Liver (tissue), 4 donors: ENCODE results near the gene FKBP15. TPM values are rescaled to one million over a fixed set of nuclear protein-coding genes. Genes with fewer than 3 reads are reported as not detected.

Experiments
- polyA plus RNA-seq, 2 donors: library from polyadenylated mRNA; stranded (reverse) in 1 of 2; unstranded in 1 of 2; fragments of 200-250 nt in 1 of 2; fragments of >200 nt in 1 of 2; fragmentation: Nextera tagmentation in 1 of 2; extraction: Ambion mirVana in 1 of 2; gene quantifications; one replicate each; pipeline versions ENCODE4 v1.2.1 to v1.2.3, GENCODE V29; 2013 to 2015
- total RNA-seq, 2 donors: library from RNA; depleted of rRNA; stranded (reverse); fragments of >200 nt; gene quantifications; one replicate each; pipeline ENCODE4 v1.2.3, GENCODE V29; 2014
- donor health status: healthy.
- donor health status: healthy.
- donor health status: healthy.

Gene FKBP15
- total and polyA plus RNA-seq, 4 donors, result 6.2 to 18.2 (median 12.9) TPM

Other genes with a start within 250 kb of the FKBP15 start
- gene ZNF883, start 209.1 kb downstream of the FKBP15 start, total RNA-seq, result under 1 TPM; 0.08 to 0.23 TPM
- gene ZNF883, start 209.1 kb downstream of the FKBP15 start, polyA plus RNA-seq, result under 1 TPM; 0.03 to 0.13 TPM
- gene ZFP37, start 164.6 kb downstream of the FKBP15 start, total RNA-seq, result under 1 TPM; 0.19 to 0.50 TPM
- gene ZFP37, start 164.6 kb downstream of the FKBP15 start, polyA plus RNA-seq, result under 1 TPM; 0.32 to 0.46 TPM
- gene SLC31A2, start 70.3 kb downstream of the FKBP15 start, total RNA-seq, result 10 to 100 TPM in 1 of 2 donors, 1 to 10 TPM in 1; 7.2 to 28.5 TPM
- 10 to 100 TPM; 19.0 to 30.6 TPM for gene SLC31A2, start 70.3 kb downstream of the FKBP15 start, polyA plus RNA-seq
- gene SLC31A1, start 267 bp upstream of the FKBP15 start, total RNA-seq, result 10 to 100 TPM; 26.6 to 96.2 TPM
- 10 to 100 TPM; 40.1 to 49.8 TPM for gene SLC31A1, start 267 bp upstream of the FKBP15 start, polyA plus RNA-seq
- gene CDC26, start 54.3 kb upstream of the FKBP15 start, total RNA-seq, result 10 to 100 TPM; 12.5 to 16.7 TPM
- 10 to 100 TPM; 25.9 to 38.9 TPM for gene CDC26, start 54.3 kb upstream of the FKBP15 start, polyA plus RNA-seq
- 10 to 100 TPM; 11.6 to 11.9 TPM for gene PRPF4, start 54.4 kb upstream of the FKBP15 start, total RNA-seq
- 1 to 10 TPM; 5.0 to 9.3 TPM for gene PRPF4, start 54.4 kb upstream of the FKBP15 start, polyA plus RNA-seq
- gene RNF183, start 82.1 kb upstream of the FKBP15 start, total RNA-seq, result not detected
- under 1 TPM in 1 of 2 donors, not detected in 1; 0.07 TPM for gene RNF183, start 82.1 kb upstream of the FKBP15 start, polyA plus RNA-seq
- 1 to 10 TPM; 1.1 to 3.2 TPM for gene WDR31, start 119.0 kb upstream of the FKBP15 start, total RNA-seq
- gene WDR31, start 119.0 kb upstream of the FKBP15 start, polyA plus RNA-seq, result 1 to 10 TPM; 1.1 to 1.3 TPM
- gene BSPRY, start 128.3 kb upstream of the FKBP15 start, total RNA-seq, result 1 to 10 TPM in 1 of 2 donors, under 1 TPM in 1; 0.50 to 2.3 TPM
- under 1 TPM; 0.31 to 0.81 TPM for gene BSPRY, start 128.3 kb upstream of the FKBP15 start, polyA plus RNA-seq
- gene HDHD3, start 155.7 kb upstream of the FKBP15 start, total RNA-seq, result 10 to 100 TPM; 26.9 to 61.2 TPM
- gene HDHD3, start 155.7 kb upstream of the FKBP15 start, polyA plus RNA-seq, result 10 to 100 TPM; 60.8 to 63.6 TPM
- gene ALAD, start 180.0 kb upstream of the FKBP15 start, total RNA-seq, result 100 to 1,000 TPM in 1 of 2 donors, 10 to 100 TPM in 1; 99.1 to 258 TPM
- gene ALAD, start 180.0 kb upstream of the FKBP15 start, polyA plus RNA-seq, result 10 to 100 TPM; 40.2 to 49.3 TPM
- gene POLE3, start 189.4 kb upstream of the FKBP15 start, total RNA-seq, result 10 to 100 TPM; 20.9 to 27.5 TPM
- 10 to 100 TPM; 15.7 to 24.8 TPM for gene POLE3, start 189.4 kb upstream of the FKBP15 start, polyA plus RNA-seq
- 1 to 10 TPM in 1 of 2 donors, under 1 TPM in 1; 0.09 to 1.1 TPM for gene C9orf43, start 189.5 kb upstream of the FKBP15 start, total RNA-seq
- under 1 TPM; 0.23 to 0.26 TPM for gene C9orf43, start 189.5 kb upstream of the FKBP15 start, polyA plus RNA-seq
- 10 to 100 TPM; 13.0 to 23.0 TPM for gene RGS3, start 242.4 kb upstream of the FKBP15 start, total RNA-seq
- gene RGS3, start 242.4 kb upstream of the FKBP15 start, polyA plus RNA-seq, result 10 to 100 TPM; 33.7 to 65.0 TPM